HEK293T (cell line): ENCODE measurements around the gene GPHN.

ENCODE experiments used
- ARNT ChIP-seq: fragments of 450-650 bp; IDR thresholded peaks from 2 replicates; pipeline ENCODE4 v1.6.1; 2017; ENCODE audit warnings: mild to moderate bottlenecking
- CTBP1 ChIP-seq: fragments of 450-650 bp; IDR thresholded peaks from 2 replicates; pipeline ENCODE4 v1.6.1; 2016; ENCODE audit warnings: borderline replicate concordance
- FOXM1 ChIP-seq: fragments of 450-650 bp; IDR thresholded peaks from 2 replicates; pipeline ENCODE4 v1.6.1; 2017; ENCODE audit warnings: mild to moderate bottlenecking, borderline replicate concordance
- HDGF ChIP-seq: fragments of 450-650 bp; IDR thresholded peaks from 2 replicates; pipeline ENCODE4 v1.6.1; 2017; ENCODE audit warnings: antibody characterized with exemption, borderline replicate concordance
- SUZ12 ChIP-seq: fragments of 450-650 bp; IDR thresholded peaks from 2 replicates; pipeline ENCODE4 v1.6.1; 2016; ENCODE audit warnings: mild to moderate bottlenecking
- ZNF384 ChIP-seq: fragments of 450-650 bp; IDR thresholded peaks from 2 replicates; pipeline ENCODE4 v1.6.1; 2016

GRCh38 chr14:66539034-66539433, 31.1 kb downstream of the GPHN start:
- TF ChIP-seq SUZ12 (no peak), FOXM1 (no peak), CTBP1 (no peak), ZNF384 (no peak), HDGF (no peak), ARNT (no peak)
